SK-N-SH (cell line): ENCODE results near the gene EEF1A2. TPM values are rescaled to one million over a fixed set of nuclear protein-coding genes. Genes with fewer than 3 reads are reported as not detected.

Experiments used
- CTCF ChIA-PET: fragments of 300-600, 350-600 bp; formaldehyde crosslinking; extraction: SDS; loops from one replicate; lab custom pipeline; 2021; lab: Yijun Ruan, JAX
- POLR2A ChIA-PET: fragments of 350-600 bp; sonication (Branson Sonifier 250); formaldehyde crosslinking; extraction: SDS; loops from one replicate; lab custom pipeline; 2020; ENCODE audit warnings: antibody characterized with exemption, inconsistent platforms; lab: Yijun Ruan, JAX
- DNase-seq: peaks from one replicate; pipeline ENCODE4 v3.0.0; 2012
- H2AFZ ChIP-seq: fragments of 200-600 bp; sonication (generic); 2 replicates; pipeline ENCODE4 v1.8.1; 2016; ENCODE audit warnings: antibody characterized with exemption, mild to moderate bottlenecking, low read depth
- H3F3A ChIP-seq: fragments of 200-600 bp; sonication (generic); replicated peaks from 2 replicates; pipeline ENCODE3; 2016; ENCODE audit warnings: antibody characterized with exemption, mild to moderate bottlenecking; ENCODE audit not compliant: insufficient read depth
- H3K27ac ChIP-seq, 2 experiments: fragments of 200-500 bp in 1 of 2; fragments of 200-600 bp in 1 of 2; sonication (Bioruptor generic) in 1 of 2; sonication (generic), shearing (Covaris generic) in 1 of 2; 2 replicates each; pipeline versions ENCODE4 v1.5.1 to v1.6.1; 2014 to 2016; ENCODE audit warnings: low read depth in 2 of 2, inconsistent platforms in 1 of 2, low read length in 1 of 2, mild to moderate bottlenecking in 1 of 2, mixed read lengths in 1 of 2
- H3K27me3 ChIP-seq: fragments of 200-600 bp; sonication (generic), shearing (Covaris generic); 2 replicates; pipeline ENCODE4 v1.6.1; 2016; ENCODE audit warnings: mixed run types; ENCODE audit not compliant: insufficient read depth
- H3K36me3 ChIP-seq, 2 experiments: fragments of 200-500 bp in 1 of 2; fragments of 200-600 bp in 1 of 2; sonication (Bioruptor generic) in 1 of 2; sonication (generic) in 1 of 2; replicated peaks in 1 of 2; 2 replicates each; pipeline versions ENCODE3 to v1.5.1; 2014 to 2016; ENCODE audit warnings: low read length in 1 of 2, mild to moderate bottlenecking in 1 of 2; ENCODE audit not compliant: insufficient read depth in 2 of 2, control insufficient read depth in 1 of 2
- H3K4me1 ChIP-seq, 2 experiments: fragments of 200-500 bp in 1 of 2; fragments of 200-600 bp in 1 of 2; sonication (Bioruptor generic) in 1 of 2; sonication (generic), shearing (Covaris generic) in 1 of 2; 2 replicates each; pipeline versions ENCODE4 v1.5.1 to v1.6.1; 2014 to 2016; ENCODE audit warnings: low read depth in 1 of 2, low read length in 1 of 2, mixed run types in 1 of 2; ENCODE audit not compliant: insufficient read depth in 2 of 2, control insufficient read depth in 1 of 2
- H3K4me2 ChIP-seq: fragments of 200-600 bp; sonication (generic), shearing (Covaris generic); 2 replicates; pipeline ENCODE4 v1.6.1; 2017; ENCODE audit warnings: mixed run types
- H3K4me3 ChIP-seq, 2 experiments: fragments of 200-500 bp in 1 of 2; fragments of 200-600 bp in 1 of 2; sonication (Bioruptor generic) in 1 of 2; sonication (generic), shearing (Covaris generic) in 1 of 2; 2 replicates each; pipeline versions ENCODE4 v1.5.1 to v1.8.1; 2014 to 2016; ENCODE audit warnings: low read depth in 2 of 2, inconsistent platforms in 1 of 2, low read length in 1 of 2, mild to moderate bottlenecking in 1 of 2, mixed read lengths in 1 of 2, moderate library complexity in 1 of 2
- H3K79me2 ChIP-seq: fragments of 200-600 bp; sonication (generic); 2 replicates; pipeline ENCODE4 v1.8.1; 2017; ENCODE audit warnings: mild to moderate bottlenecking; ENCODE audit not compliant: insufficient read depth
- H3K9ac ChIP-seq: fragments of 200-600 bp; sonication (generic); 2 replicates; pipeline ENCODE4 v1.6.1; 2017; ENCODE audit warnings: mixed run types
- H3K9me2 ChIP-seq: fragments of 200-600 bp; sonication (generic); 2 replicates; pipeline ENCODE4 v1.6.1; 2017; ENCODE audit warnings: mixed run types
- H3K9me3 ChIP-seq: fragments of 200-600 bp; sonication (generic); 2 replicates; pipeline ENCODE4 v1.6.1; 2017; ENCODE audit warnings: mixed run types, mild to moderate bottlenecking, moderate library complexity
- H4K20me1 ChIP-seq: fragments of 200-600 bp; sonication (generic); 2 replicates; pipeline ENCODE4 v1.6.1; 2017; ENCODE audit warnings: mild to moderate bottlenecking, mixed run types; ENCODE audit not compliant: insufficient read depth
- EP300 ChIP-seq, 2 experiments: IDR thresholded peaks; 2 replicates each; pipeline versions ENCODE4 v1.4.0 to v1.6.1; 2012; ENCODE audit warnings: borderline replicate concordance in 1 of 2, low read depth in 1 of 2, low read length in 1 of 2
- FOSL2 ChIP-seq: IDR thresholded peaks from 2 replicates; pipeline ENCODE4 v1.4.0; 2012; ENCODE audit warnings: low read depth, mild to moderate bottlenecking, moderate library complexity, borderline replicate concordance
- FOXM1 ChIP-seq: IDR thresholded peaks from 2 replicates; pipeline ENCODE4 v1.4.0; 2012; ENCODE audit warnings: low read depth, mild to moderate bottlenecking
- GABPA ChIP-seq: IDR thresholded peaks from 2 replicates; pipeline ENCODE4 v1.4.0; 2012; ENCODE audit warnings: low read depth, mild to moderate bottlenecking
- JUND ChIP-seq: IDR thresholded peaks from 2 replicates; pipeline ENCODE4 v1.4.0; 2012
- MAX ChIP-seq: IDR thresholded peaks from 2 replicates; pipeline ENCODE4 v1.4.0; 2012; ENCODE audit warnings: low read depth
- MEF2A ChIP-seq: IDR thresholded peaks from 2 replicates; pipeline ENCODE4 v1.4.0; 2012; ENCODE audit warnings: low read depth, borderline replicate concordance
- NRF1 ChIP-seq: IDR thresholded peaks from 2 replicates; pipeline ENCODE4 v1.6.1; 2012; ENCODE audit warnings: low read depth, mild to moderate bottlenecking, low read length
- RXRA ChIP-seq: IDR thresholded peaks from 2 replicates; pipeline ENCODE4 v1.4.0; 2012; ENCODE audit warnings: low read depth, mild to moderate bottlenecking, borderline replicate concordance
- SIN3A ChIP-seq: IDR thresholded peaks from 2 replicates; pipeline ENCODE4 v1.6.1; 2012; ENCODE audit warnings: low read depth, mild to moderate bottlenecking, low read length, moderate library complexity, borderline replicate concordance
- TAF1 ChIP-seq: IDR thresholded peaks from 2 replicates; pipeline ENCODE4 v1.6.1; 2012; ENCODE audit warnings: low read depth, mild to moderate bottlenecking, low read length, moderate library complexity, borderline replicate concordance
- TCF12 ChIP-seq: IDR thresholded peaks from 2 replicates; pipeline ENCODE4 v1.4.0; 2012
- YY1 ChIP-seq: IDR thresholded peaks from 2 replicates; pipeline ENCODE4 v1.4.0; 2012; ENCODE audit warnings: low read depth, mild to moderate bottlenecking
- WGBS: methylation state at CpG from one replicate; pipeline ENCODE4 v1.1.6; 2017; ENCODE audit warnings: low lambda C conversion rate; 5-methylcytosine and 5-hydroxymethylcytosine counted together
- polyA plus RNA-seq, 3 experiments: library from polyadenylated mRNA; depleted of rRNA; stranded (reverse); fragments of >200 nt; gene quantifications; 2 replicates each; pipeline ENCODE4 v1.2.3, GENCODE V29; 2012
- TF ChIP-seq, protein P1 (sequence below): IDR thresholded peaks from 2 replicates; pipeline ENCODE4 v1.4.0; 2012; ENCODE audit warnings: low read depth, borderline replicate concordance
- TF ChIP-seq, protein P2 (sequence below): fragments of 150-350 bp; IDR thresholded peaks from 2 replicates; pipeline ENCODE4 v1.6.1; 2017; ENCODE audit warnings: antibody characterized with exemption, low read length, low read depth, borderline replicate concordance
- TF ChIP-seq, protein P3 (sequence below): fragments of 150-350 bp; IDR thresholded peaks from 2 replicates; pipeline ENCODE4 v1.6.1; 2016; ENCODE audit warnings: mild to moderate bottlenecking, low read depth, low read length
- TF ChIP-seq, protein P4 (sequence below): IDR thresholded peaks from 2 replicates; pipeline ENCODE4 v1.6.1; 2012; ENCODE audit warnings: mild to moderate bottlenecking, low read depth, low read length, moderate library complexity

The EEF1A2 gene
- polyA plus RNA-seq, 1 of the 3 experiments (the other 2 are of a cell fraction) = 16.5 TPM

GRCh38 chr20:63486300-63486855 lies 12.5 kb downstream of the EEF1A2 start:
- Histone ChIP-seq H3K9me3 (no peaks in the 10 kb centered on the region), H3K27me3 (no peaks in the 10 kb centered on the region), H3K36me3 (no peaks in the 10 kb centered on the region)
- TF ChIP-seq EP300 (IDR thresholded peaks at IDR 0.05; ENCODE audit: borderline replicate concordance in 1 of 2, low read depth in 1 of 2, low read length in 1 of 2) (no peak), RXRA (no peak), JUND (no peak), FOSL2 (no peak), GABPA (no peak), MAX (no peak), MEF2A (no peak), SIN3A (no peak), NRF1 (no peak), TCF12 (no peak), YY1 (no peak), TAF1 (no peak), FOXM1 (no peak)
- TF ChIP-seq, protein P1, sequence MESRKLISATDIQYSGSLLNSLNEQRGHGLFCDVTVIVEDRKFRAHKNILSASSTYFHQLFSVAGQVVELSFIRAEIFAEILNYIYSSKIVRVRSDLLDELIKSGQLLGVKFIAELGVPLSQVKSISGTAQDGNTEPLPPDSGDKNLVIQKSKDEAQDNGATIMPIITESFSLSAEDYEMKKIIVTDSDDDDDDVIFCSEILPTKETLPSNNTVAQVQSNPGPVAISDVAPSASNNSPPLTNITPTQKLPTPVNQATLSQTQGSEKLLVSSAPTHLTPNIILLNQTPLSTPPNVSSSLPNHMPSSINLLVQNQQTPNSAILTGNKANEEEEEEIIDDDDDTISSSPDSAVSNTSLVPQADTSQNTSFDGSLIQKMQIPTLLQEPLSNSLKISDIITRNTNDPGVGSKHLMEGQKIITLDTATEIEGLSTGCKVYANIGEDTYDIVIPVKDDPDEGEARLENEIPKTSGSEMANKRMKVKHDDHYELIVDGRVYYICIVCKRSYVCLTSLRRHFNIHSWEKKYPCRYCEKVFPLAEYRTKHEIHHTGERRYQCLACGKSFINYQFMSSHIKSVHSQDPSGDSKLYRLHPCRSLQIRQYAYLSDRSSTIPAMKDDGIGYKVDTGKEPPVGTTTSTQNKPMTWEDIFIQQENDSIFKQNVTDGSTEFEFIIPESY = no peak
- TF ChIP-seq, protein P2, sequence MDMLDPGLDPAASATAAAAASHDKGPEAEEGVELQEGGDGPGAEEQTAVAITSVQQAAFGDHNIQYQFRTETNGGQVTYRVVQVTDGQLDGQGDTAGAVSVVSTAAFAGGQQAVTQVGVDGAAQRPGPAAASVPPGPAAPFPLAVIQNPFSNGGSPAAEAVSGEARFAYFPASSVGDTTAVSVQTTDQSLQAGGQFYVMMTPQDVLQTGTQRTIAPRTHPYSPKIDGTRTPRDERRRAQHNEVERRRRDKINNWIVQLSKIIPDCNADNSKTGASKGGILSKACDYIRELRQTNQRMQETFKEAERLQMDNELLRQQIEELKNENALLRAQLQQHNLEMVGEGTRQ = no peak
- TF ChIP-seq, protein P3, sequence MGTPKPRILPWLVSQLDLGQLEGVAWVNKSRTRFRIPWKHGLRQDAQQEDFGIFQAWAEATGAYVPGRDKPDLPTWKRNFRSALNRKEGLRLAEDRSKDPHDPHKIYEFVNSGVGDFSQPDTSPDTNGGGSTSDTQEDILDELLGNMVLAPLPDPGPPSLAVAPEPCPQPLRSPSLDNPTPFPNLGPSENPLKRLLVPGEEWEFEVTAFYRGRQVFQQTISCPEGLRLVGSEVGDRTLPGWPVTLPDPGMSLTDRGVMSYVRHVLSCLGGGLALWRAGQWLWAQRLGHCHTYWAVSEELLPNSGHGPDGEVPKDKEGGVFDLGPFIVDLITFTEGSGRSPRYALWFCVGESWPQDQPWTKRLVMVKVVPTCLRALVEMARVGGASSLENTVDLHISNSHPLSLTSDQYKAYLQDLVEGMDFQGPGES = no peak
- TF ChIP-seq, protein P4, sequence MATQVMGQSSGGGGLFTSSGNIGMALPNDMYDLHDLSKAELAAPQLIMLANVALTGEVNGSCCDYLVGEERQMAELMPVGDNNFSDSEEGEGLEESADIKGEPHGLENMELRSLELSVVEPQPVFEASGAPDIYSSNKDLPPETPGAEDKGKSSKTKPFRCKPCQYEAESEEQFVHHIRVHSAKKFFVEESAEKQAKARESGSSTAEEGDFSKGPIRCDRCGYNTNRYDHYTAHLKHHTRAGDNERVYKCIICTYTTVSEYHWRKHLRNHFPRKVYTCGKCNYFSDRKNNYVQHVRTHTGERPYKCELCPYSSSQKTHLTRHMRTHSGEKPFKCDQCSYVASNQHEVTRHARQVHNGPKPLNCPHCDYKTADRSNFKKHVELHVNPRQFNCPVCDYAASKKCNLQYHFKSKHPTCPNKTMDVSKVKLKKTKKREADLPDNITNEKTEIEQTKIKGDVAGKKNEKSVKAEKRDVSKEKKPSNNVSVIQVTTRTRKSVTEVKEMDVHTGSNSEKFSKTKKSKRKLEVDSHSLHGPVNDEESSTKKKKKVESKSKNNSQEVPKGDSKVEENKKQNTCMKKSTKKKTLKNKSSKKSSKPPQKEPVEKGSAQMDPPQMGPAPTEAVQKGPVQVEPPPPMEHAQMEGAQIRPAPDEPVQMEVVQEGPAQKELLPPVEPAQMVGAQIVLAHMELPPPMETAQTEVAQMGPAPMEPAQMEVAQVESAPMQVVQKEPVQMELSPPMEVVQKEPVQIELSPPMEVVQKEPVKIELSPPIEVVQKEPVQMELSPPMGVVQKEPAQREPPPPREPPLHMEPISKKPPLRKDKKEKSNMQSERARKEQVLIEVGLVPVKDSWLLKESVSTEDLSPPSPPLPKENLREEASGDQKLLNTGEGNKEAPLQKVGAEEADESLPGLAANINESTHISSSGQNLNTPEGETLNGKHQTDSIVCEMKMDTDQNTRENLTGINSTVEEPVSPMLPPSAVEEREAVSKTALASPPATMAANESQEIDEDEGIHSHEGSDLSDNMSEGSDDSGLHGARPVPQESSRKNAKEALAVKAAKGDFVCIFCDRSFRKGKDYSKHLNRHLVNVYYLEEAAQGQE = no peak
- TF ChIP-seq, all 33 proteins: peak for 0
- Histone ChIP-seq H3K27ac (no peak overlapping the region), H3K4me3 (no peak overlapping the region), H3F3A (no peaks in the 10 kb centered on the region), H3K9ac (no peak overlapping the region), H4K20me1 (no peaks in the 10 kb centered on the region), H3K4me2 (no peak overlapping the region), H2AFZ (no peak overlapping the region), H3K4me1 (peaks cover 0 to 42% of the 10 kb centered on the region in 2 experiments; a peak in 1 of 4 replicates), H3K79me2 (no peaks in the 10 kb centered on the region), H3K9me2 (no peaks in the 10 kb centered on the region)
- no peak for DNase-seq
- CTCF ChIA-PET = no interaction called here
- POLR2A ChIA-PET = interaction anchor here (1.5 kb wide), 1 partner anchor 10 kb away, joined by 5 read pairs; no protein-coding TSS in a partner anchor
- 97% methylated on average over 10 of the region's 17 CpGs for WGBS
